Measurements from ENCODE around the gene SECTM1. TPM values are rescaled to one million over a fixed set of nuclear protein-coding genes. Genes with fewer than 3 reads are reported as not detected.

The SECTM1 gene
- total and polyA plus RNA-seq, 9 of the 15 experiments (the other 6 are each of a cell fraction or from before 2014, with no cell fraction given), result 0.11 to 0.46 (median 0.18) TPM; not detected in 6

- TF ChIP-seq DIDO1 (tag; IDR thresholded peaks at IDR 0.05; ENCODE audit: low read depth) (no peak; the same call in 1 of the 2 replicates), NFE2L1 (tag; IDR thresholded peaks at IDR 0.05; ENCODE audit: borderline replicate concordance, low read depth) (no peak), CHD7 (IDR thresholded peaks at IDR 0.05; ENCODE audit: low read depth, low read length) (no peak), RCOR1 (IDR thresholded peaks at IDR 0.05; ENCODE audit: borderline replicate concordance in 1 of 2, low read depth in 2 of 2, low read length in 2 of 2) (0 out of 4 replicates have a peak, but pooled peaks of 1 of the 2 experiments have one; percentile 16), ZBTB12 (CRISPR knock-in tag; IDR thresholded peaks at IDR 0.05) (no peak), E2F8 (IDR thresholded peaks at IDR 0.05; ENCODE audit: low read depth, partially characterized antibody) (peak; percentile 87), CBFA2T2 (conservative IDR thresholded peaks at IDR 0.05) (no peak), KDM2B (CRISPR knock-in tag; IDR thresholded peaks at IDR 0.05) (no peak), HNRNPL (IDR thresholded peaks at IDR 0.05; ENCODE audit: low read depth, low read length) (no peak), MEF2A (IDR thresholded peaks at IDR 0.05; ENCODE audit: control insufficient read depth, low read depth, low read length) (no peak)
Measured at GRCh38 chr17:82367724-82368524, 34.4 kb upstream of the SECTM1 start (continued).
